GM18861 (cell line): ENCODE results near the gene AKR1D1.
"Not testable (repeated sequence)": the region's sequence is repeated elsewhere in the genome, so short reads cannot be mapped to it uniquely, and the experiment has no call there.

Experiments used
- ATAC-seq: cut with Tn5 transposase; IDR thresholded peaks from one replicate; pipeline ENCODE4 v1.9.1; 2021; ENCODE audit not compliant: unreplicated experiment

AKR1D1 gene

DNA sequence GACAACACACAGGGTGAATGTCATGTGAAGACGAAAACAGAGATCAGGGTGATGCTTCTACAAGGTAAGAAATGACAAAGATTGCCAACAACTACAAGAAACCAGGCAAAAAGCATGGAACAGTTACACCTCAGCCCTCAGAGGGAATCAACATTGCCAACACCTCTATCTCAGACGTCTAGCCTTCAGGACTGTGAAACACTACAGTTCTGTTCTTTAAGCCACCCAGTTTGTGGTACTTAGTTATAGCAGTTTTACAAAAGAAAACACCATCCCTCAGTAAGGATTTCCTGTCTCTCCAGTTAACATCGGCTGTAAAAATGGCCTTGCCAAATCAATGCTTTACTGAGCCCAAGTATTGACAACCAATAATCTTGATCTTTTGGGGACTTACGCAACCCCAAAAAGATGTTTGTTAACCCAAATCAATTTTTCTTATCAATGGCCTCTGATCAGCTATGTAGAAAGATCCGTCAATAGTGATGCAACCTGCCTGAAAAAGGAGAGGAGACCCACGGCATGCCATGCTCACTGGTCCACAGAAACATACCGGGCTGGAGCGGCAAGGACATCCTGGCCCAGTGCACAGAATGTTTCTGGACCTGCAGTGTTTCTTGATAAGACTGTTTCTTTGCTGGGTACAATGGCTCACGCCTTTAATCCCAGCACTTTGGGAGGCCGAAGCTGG, 44.0 kb downstream of the AKR1D1 start:
- no peak for ATAC-seq

DNA sequence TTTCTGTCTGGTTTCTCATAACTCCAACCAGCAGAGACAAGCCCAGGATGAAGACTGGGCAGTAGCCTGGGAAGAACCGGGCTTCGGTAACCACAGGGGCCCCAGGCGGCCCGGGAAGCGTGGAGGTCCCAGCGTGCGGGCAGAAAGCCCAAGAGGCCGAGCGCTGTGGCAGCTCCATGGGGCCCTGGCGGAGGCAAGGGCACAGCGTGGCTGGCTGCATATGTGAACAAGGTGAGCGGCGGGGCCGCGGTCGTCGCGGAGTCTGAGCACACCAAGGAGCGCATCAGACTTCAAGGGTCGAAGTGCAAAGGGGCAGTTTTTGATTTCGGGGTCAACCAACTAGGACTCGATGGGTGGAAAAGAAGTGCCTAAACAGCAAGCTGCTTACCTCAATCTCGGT, 45.9 kb downstream of the AKR1D1 start:
- ATAC-seq, result no peak

DNA sequence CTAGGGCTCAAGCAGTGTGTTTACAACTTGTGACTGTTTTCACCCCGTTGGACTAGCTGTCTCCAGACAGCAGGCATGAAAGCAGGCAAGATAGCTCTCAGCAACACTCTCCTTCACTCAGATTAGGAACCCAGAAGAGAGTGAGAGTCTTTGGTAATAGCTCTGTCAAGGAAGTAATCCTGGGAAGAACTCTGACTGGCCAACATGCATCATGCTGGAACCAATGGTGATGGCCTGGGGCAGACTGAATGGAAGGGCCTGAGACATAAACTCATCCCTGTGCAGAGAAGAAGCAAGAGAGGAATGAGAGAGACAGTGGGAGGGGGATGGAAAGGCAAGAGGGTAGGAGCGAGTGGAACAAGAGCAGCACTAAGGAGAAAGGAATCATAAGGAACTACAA, 48.9 kb downstream of the AKR1D1 start:
- no peak for ATAC-seq

DNA sequence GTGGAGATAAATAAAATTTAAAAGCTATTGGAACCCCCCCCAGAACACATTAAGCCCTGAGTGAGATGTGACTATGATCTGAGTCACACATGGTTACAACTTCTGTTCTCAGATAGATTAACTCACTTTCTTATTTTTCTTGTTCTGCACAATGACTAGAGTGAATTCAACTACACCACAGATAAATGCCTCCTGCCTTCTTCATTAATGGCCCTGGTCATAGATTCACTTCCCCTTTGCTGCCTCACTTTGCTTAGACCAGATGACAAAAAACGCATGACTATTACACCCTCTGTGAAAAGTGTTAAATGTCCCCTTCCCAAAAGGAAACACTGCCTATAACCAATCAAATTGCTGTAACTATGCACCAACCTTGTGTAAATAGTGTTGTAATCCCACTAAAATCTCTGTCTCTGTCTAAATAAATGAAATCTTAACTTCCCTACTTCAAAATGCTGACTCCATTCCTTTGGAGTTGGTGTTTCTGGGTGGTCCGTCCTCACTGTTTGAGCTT, 49.4 kb downstream of the AKR1D1 start:
- ATAC-seq, result peak; percentile 90

DNA sequence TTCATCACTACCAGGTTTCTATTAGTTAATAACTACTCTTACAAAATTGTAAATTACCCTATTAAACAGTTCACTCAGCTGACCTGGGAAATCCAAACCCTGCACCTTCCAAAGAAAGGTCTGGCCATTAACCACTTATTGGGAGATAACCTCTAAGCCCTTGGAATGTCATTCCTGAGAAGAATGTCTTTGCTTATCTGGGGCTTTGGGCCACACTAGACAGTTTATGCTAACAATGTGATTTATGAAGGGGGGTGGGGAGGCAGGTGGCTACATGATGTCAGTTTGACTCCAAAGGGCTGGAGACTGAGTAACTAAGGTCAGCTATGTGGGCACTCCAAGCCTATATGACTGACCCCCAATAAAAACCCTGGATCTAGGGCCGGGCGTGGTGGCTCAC, 50.7 kb downstream of the AKR1D1 start:
- ATAC-seq, result no peak

DNA sequence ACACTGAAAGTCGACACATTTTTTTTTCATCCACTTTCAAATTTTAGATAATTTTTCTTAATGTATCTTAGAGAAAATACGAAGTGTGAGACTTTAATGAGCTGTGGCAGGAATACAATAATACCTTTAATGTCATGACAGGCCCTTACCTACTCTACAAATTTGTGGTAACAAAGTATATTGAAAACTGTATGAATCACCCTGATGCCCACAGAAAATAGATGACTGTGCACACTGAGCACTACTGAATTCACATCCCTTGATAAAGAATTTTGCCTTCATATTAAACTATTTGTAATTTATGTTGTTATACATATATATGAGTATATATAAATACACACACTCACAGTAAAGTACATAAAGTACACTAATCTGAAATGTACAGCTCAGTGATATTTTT, 51.7 kb downstream of the AKR1D1 start:
- no peak for ATAC-seq

DNA sequence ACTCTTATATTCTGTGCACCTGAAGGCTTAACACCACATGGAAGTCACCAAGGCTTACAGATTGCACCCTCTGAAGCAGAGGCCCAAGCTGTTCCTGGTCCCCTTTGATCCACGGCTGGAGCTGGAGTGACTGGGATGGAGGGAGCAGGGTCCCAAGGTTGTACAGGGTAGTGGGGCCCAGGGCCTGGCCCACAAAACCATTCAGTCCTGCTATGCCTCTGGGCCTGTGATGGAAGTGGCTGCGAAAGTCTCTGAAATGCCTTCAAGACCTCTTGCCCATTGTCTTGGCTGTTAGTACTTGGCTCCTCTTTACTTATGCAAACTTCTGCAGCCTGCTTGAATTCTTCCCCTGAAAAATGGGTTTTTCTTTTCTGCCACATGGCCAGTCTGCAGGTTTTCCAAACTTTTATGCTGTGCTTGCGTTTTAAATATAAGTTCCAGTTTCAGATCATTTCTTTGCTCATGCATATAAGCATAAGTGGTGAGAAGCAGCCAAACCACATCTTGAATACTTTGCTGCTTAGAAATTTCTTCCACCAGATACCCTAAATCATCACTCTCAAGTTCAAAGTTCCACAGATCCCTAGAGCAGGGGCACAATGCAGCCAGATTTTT, 53.4 kb downstream of the AKR1D1 start:
- no peak for ATAC-seq

DNA sequence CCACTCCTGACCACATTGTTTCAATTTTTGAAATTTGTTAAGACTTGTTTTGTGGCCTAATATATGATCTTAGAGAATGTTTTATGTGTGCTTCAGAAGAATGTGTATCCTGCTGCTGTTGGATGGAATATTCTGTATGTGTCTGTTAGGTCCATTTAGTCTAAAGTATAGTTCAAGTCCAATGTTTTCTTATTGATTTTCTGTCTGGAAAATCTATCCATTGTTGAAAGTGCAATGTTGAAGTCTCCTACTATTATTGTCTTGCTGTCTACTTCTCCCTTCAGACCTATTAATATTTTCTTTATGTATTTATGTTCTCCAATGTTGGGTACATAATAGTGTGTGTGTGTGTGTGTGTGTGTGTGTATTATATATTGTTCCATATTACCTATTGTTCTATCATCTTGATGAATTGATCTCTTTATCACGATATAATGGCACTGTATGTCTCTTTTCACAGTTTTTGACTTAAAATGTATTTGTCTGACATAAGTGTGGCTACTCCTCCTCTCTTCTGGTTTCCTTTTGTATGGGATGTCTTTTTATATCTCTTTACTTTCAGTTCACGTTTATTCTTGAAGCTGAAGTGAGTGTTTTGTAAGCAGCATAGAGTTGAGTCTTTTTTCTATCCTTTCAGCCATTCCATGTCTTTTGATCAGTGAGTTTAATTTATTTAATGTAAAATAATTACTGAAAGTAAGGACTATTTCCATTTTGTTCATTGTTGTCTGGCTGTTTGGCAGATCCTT, 61.3 kb downstream of the AKR1D1 start:
- ATAC-seq, result peak; percentile 90

DNA sequence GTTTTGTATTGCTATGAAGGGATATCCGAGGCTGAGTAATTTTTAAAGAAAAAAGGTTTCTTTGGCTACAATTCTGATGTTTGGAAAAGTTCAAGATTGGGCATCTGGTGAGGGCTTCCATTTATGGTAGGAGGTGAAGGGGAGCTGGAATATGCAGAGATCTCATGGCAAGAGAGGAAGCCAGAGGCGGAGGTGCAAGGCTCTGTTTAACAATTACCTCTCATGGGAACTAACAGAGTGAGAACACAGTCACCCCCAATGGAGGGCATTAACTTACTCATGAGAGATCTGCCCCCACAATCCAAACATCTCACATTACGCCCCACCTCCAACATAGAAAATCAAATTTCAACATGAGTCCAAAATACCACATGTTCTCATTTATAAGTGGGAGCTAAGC, 62.0 kb downstream of the AKR1D1 start:
- ATAC-seq, result no peak

DNA sequence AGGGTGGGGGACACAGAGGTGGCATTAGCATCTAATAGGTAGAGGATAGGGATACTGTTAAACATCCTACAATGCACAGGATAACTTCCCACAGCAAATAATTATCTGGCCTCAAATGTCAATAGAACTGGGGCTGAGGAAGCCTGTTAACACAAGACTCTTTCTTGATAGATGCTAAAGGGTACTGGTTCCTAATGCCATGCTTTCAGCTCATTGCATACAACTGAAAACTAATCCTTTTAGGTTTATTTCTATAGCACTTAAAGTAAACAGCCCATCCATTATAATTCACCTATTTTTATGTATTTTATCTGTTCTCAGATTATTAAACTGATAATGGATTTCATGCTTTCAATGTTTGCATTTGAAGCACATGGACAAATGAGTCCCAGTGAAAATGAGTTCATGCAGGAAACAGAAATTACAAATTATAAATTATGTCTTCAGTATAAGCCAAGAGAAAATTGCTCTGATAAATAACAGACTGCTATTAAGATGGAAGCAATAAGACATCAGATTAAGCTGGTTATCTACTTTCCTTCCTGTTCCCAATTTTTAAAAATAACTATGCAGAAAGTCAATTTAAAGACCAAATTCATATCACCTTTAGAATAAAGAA, 66.4 kb downstream of the AKR1D1 start:
- no peak for ATAC-seq

DNA sequence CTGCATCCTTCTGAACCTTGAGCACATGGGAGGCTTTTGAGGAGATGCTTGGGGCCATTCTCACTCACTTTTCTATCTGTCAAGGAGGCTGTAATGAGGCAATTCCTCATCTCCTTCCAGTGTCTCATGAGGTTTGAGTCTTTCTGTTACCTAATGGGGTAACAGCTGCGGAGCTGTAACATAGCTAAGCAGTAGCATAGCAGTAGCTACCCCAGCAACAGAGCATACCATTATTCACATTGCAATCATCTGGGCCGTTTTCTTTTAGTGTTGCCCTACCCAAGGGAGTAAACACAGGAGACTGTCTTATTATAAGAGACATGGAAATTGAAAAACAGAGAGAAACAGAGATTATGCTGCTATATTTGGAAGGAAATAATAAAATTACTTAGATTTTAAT, 68.7 kb downstream of the AKR1D1 start:
- ATAC-seq, result no peak

DNA sequence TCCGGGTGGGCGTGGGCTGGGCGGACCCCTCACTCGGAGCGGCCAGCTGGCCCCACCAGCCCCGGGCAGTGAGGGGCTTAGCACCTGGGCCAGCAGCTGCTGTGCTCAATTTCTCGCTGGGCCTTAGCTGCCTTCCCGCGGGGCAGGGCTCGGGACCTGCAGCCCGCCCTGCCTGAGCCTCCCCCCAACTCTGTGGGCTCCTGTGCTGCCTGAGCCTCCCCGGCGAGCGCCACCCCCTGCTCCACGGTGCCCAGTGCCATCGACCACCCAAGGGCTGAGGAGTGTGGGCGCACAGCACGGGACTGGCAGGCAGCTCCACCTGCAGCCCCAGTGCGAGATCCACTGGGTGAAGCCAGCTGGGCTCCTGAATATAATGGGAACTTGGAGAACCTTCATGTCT, 70.0 kb downstream of the AKR1D1 start:
- not testable (repeated sequence) for ATAC-seq

DNA sequence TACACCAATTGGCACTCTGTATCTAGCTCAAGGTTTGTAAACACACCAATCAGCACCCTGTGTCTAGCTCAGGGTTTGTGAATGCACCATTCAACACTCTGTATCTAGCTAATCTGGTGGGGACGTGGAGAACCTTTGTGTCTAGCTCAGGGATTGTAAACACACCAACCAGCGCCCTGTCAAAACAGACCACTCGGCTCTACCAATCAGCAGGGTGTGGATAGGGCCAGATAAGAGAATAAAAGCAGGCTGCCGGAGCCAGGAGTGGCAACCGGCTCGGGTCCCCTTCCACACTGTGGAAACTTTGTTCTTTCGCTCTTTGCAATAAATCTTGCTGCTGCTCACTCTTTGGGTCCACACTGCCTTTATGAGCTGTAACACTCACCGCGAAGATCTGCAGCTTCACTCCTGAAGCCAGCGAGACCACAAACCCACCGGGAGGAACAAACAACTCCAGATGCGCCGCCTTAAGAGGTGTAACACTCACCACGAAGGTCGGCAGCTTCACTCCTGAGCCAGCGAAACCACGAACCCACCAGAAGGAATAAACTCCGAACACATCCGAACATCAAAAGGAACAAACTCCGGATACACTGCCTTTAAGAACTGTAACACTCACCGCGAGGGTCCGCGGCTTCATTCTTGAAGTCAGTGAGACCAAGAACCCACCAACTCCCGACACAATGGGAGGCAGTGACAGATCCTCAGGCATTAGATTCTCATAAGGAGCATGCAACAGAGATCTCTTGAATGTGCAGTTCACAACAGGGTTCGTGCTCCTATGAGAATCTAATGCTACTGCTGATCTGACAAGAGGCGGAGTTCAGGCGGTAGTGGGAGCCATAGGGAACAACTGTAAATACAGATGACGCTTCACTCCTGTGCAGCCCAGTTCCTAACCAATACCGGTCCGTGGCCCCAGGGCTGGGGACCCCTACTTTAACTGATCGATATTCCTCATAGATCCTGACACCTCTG, 70.8 kb downstream of the AKR1D1 start:
- ATAC-seq, result not testable (repeated sequence)

DNA sequence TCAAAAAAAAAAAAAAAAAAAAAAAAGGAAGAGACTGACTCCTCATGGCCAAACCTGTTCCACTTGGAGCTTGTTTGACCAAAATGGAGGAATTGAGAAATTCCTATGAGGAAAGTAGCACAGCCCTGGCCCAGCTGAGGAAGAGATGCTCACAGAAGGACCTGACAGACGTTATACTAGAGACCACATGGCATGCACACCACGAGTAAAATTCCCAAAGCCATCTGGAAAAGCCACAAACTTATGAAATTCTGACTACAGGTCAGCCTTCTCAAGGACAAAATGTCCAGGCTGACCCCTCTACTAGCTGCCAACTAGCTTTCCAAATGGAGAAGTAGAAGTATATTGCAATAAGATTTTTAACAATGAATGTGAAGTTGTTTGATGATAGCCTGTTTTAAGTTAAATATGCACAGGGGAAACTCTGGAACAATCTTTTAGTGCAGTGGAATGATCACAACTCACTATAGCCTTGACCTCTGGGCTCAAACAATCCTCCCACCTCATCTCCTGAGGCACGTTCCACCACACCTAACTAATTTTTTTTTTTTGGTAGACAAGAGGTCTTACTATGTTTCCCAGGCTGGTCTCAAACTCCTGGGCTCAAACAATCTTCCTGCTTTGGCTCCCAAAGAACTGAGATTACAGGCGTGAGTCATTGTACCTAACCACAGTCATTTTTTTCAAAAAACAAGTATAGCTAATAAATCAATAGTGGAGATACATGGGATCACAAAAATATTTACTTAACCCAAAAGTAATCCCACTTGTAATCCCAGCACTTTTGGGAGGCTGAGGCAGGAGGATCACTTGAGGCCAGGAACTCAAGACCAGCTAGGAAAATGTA, 75.7 kb downstream of the AKR1D1 start:
- ATAC-seq, result no peak

DNA sequence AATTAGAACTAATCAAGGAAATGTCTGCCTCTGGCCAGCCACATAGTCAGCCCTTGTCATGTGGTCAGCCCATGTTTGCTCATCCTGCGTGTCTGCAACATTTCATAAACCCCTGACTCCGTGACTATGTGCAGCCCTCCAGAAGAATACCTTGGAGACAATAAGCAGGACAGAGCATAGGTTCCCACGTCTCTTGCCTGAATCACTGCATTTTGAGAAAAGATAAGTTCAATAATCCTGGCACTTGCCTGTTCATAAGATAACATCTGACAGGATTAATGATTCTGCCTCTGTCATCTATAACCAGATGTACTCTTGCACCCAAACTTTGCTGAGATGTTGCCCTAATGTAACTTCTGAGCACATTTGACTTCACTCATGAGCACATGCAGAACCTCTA, 78.4 kb downstream of the AKR1D1 start:
- no peak for ATAC-seq

DNA sequence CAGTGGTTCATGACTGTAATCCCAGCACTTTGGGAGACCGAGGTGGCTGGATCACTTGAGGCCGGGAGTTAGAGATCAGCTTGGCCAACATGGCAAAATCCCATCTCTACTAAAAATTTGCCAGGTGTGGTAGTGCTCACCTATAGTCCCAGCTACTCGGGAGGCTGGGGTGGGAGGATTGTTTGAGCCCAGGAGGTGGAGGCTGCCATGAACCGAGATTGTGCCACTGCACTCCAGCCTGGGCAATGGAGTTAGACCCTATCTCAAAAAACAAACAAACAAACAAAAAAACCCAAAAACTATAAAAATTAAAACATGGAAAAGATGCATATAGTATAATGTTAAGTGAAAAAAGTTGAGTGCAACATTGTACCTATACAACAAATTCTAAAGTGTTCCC, 81.4 kb downstream of the AKR1D1 start:
- no peak for ATAC-seq

DNA sequence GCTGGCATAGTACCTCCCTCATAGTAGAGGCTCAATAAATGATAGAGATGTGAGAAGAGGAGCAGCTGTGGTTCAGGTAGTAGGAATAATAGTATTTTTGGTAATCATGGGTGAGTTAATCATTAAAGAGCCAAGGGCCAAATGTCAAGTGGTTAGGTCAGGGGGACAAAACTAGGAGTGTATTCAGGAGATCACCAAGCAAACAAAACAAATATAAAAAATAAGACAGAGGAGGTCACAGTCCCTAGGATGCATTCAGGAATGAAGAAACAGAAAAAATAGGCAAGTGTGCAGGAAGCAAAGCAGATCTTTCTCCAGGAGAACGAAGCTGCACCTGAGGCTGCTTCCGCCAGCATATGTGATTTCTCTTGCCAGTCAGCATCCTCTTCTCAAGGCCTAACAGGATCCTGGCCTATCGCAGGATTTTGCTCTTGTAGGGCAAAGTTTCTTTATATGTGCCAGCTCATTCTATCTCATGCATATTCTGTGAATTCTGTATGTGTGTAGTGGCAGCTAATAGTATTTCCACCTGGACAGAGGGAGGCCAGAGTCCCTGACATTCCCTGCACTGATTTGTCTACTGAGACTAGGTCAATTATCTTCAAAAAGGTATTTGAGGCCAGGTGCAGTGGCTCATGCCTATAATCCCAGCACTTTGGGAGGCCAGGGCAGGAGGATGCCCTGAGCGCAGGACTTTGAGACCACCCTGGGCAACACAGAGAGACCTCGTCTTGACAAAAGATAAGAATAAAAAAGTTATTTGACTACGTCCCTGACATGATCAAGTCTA, 82.7 kb downstream of the AKR1D1 start:
- no peak for ATAC-seq

DNA sequence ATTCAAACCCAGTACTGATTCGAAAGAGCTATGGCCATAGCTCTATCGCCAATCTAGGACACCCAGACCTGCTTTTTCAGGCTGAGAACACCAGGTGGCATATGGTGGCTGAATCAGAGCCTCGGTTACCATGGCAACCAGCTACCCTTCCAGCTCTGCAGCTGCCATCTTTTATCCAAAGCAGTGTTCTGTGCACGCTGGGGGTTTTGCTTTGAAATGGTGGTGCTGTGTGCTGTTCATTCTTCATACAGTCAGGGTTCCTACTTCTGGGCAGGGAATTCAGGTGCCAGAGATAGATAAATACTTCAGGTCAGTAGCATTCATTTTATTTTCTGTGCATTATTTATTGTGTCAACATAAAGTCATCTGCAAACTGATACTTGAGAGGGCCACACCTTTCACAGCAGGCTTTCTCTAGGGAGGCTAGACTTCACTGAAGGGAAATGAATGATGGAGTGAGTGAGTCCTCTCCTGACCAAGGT, 85.4 kb downstream of the AKR1D1 start:
- ATAC-seq, result peak; percentile 99

DNA sequence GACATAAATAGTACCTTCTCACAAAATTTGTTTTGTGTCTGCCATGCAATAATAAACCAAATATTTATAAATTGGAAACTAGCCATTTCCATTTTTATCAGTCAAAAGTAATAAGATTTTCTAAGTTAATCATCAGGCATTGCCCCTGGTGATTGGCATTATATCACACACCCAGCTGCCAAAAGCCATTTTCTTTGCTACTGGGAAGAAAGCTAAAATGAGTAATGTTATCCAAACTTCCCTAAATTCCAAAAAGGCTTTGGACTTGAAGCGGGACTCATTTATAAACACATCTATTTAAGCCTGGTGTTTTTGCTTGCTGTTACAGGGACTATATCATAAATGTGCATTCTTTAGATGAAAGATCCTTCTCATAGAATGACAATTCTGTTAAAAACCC, 86.0 kb downstream of the AKR1D1 start:
- ATAC-seq, result no peak
